GM18951 (cell line): ENCODE results near the gene TRPM8.

Experiments used
- POLR2A ChIP-seq: IDR thresholded peaks from 4 replicates; pipeline ENCODE4 v1.6.1; 2011; ENCODE audit warnings: mild to moderate bottlenecking; ENCODE audit not compliant: insufficient read length, insufficient read depth; ENCODE audit errors: extremely low read depth
- in situ Hi-C: fragments of 300-500 bp; cut with MboI; formaldehyde crosslinking; loops from one replicate; pipeline ENCODE4 v1.12.0; 2022; ENCODE audit warnings: low sequenced_read_pairs, mixed read lengths, inconsistent platforms; ENCODE audit not compliant: unreplicated experiment

TRPM8 gene

GRCh38 chr2:234033174-234033573 is 116.0 kb downstream of the TRPM8 start:
- in situ Hi-C loops, result no loop called here
- no peak for TF ChIP-seq POLR2A

GRCh38 chr2:234033885-234034284 is 116.7 kb downstream of the TRPM8 start:
- in situ Hi-C loops, result no loop called here
- TF ChIP-seq POLR2A, result no peak

- TF ChIP-seq POLR2A, result no peak
- in situ Hi-C loops, result no loop called here
Observed at GRCh38 chr2:234038076-234038802, 121.1 kb downstream of the TRPM8 start.

- in situ Hi-C loops, result no loop called here
- no peak for TF ChIP-seq POLR2A
Observed at GRCh38 chr2:234044157-234044556, 127.0 kb downstream of the TRPM8 start.

- no peak for TF ChIP-seq POLR2A
- in situ Hi-C loops, result no loop called here
Observed at GRCh38 chr2:234046521-234046920, 129.3 kb downstream of the TRPM8 start.

- in situ Hi-C loops, result no loop called here
- no peak for TF ChIP-seq POLR2A
Observed at GRCh38 chr2:234047361-234047760, 130.2 kb downstream of the TRPM8 start.

GRCh38 chr2:234048049-234048448 is 130.9 kb downstream of the TRPM8 start:
- TF ChIP-seq POLR2A, result no peak
- in situ Hi-C loops, result no loop called here

GRCh38 chr2:234050455-234051135 is 133.4 kb downstream of the TRPM8 start, which contains the start of gene SPP2:
Gene SPP2 (plus strand): TSS chr2:234050702. CDS start chr2:234050787, 85 bp downstream.
- TF ChIP-seq POLR2A, result no peak
- in situ Hi-C loops, result no loop called here

GRCh38 chr2:234051374-234052070 is 134.3 kb downstream of the TRPM8 start:
- no peak for TF ChIP-seq POLR2A

GRCh38 chr2:234058881-234059280 is 141.7 kb downstream of the TRPM8 start:
- in situ Hi-C loops, result no loop called here
- no peak for TF ChIP-seq POLR2A

More at GRCh38 chr2:234051374-234052070, 134.3 kb downstream of the TRPM8 start:
- in situ Hi-C loops, result no loop called here

GRCh38 chr2:234060236-234060635 is 143.1 kb downstream of the TRPM8 start:
- TF ChIP-seq POLR2A, result no peak
- in situ Hi-C loops, result no loop called here

GRCh38 chr2:234061624-234062257 is 144.6 kb downstream of the TRPM8 start:
- in situ Hi-C loops, result no loop called here
- no peak for TF ChIP-seq POLR2A

- in situ Hi-C loops, result no loop called here
- no peak for TF ChIP-seq POLR2A
Observed at GRCh38 chr2:234066587-234066986, 149.4 kb downstream of the TRPM8 start.
